HFFc6 (cell line): ENCODE measurements around the gene FOXK1. TPM values are rescaled to one million over a fixed set of nuclear protein-coding genes. Genes with fewer than 3 reads are reported as not detected.
"Not testable (repeated sequence)": the region's sequence is repeated elsewhere in the genome, so short reads cannot be mapped to it uniquely, and the experiment has no call there.

ENCODE experiments used
- DNase-seq: peaks from one replicate; pipeline ENCODE4 v3.0.0-alpha.2; 2018
- H3K27ac Mint-ChIP-seq: 2 replicates; pipeline ENCODE4 v1.8.0; 2020; ENCODE audit warnings: mild to moderate bottlenecking, mixed read lengths
- H3K27me3 Mint-ChIP-seq: 2 replicates; pipeline ENCODE4 v1.8.0; 2021; ENCODE audit warnings: mild to moderate bottlenecking, moderate library complexity, mixed read lengths; ENCODE audit not compliant: insufficient read depth
- H3K36me3 Mint-ChIP-seq: 2 replicates; pipeline ENCODE4 v1.8.0; 2021; ENCODE audit warnings: low read depth, mixed read lengths
- H3K4me1 Mint-ChIP-seq: 2 replicates; pipeline ENCODE4 v1.8.0; 2020; ENCODE audit warnings: low read depth, mixed read lengths
- H3K4me3 Mint-ChIP-seq: 2 replicates; pipeline ENCODE4 v1.8.0; 2020; ENCODE audit warnings: mild to moderate bottlenecking, moderate library complexity, mixed read lengths
- H3K9me3 Mint-ChIP-seq: 2 replicates; pipeline ENCODE4 v1.8.0; 2020; ENCODE audit warnings: mild to moderate bottlenecking, mixed read lengths
- total RNA-seq, 6 experiments: library from RNA; stranded (reverse); fragmentation: NEBNext Ultra II Directional; extraction: Animal tissue kit (Norgen Biotek cat#: 25700); gene quantifications; 2 replicates in 1 of 6; 3 replicates in 5 of 6; pipeline ENCODE4 v1.2.3, GENCODE V29; 2021
- TF ChIP-seq, protein P1 (sequence below): fragments of 200-600 bp; sonication (generic); IDR thresholded peaks from 2 replicates; pipeline ENCODE4 v1.5.0; 2021; ENCODE audit warnings: antibody characterized with exemption, mild to moderate bottlenecking

Gene FOXK1
- total RNA-seq, 6 experiments from 2014 or later, result 33.8 to 39.4 (median 36.2) TPM

DNA sequence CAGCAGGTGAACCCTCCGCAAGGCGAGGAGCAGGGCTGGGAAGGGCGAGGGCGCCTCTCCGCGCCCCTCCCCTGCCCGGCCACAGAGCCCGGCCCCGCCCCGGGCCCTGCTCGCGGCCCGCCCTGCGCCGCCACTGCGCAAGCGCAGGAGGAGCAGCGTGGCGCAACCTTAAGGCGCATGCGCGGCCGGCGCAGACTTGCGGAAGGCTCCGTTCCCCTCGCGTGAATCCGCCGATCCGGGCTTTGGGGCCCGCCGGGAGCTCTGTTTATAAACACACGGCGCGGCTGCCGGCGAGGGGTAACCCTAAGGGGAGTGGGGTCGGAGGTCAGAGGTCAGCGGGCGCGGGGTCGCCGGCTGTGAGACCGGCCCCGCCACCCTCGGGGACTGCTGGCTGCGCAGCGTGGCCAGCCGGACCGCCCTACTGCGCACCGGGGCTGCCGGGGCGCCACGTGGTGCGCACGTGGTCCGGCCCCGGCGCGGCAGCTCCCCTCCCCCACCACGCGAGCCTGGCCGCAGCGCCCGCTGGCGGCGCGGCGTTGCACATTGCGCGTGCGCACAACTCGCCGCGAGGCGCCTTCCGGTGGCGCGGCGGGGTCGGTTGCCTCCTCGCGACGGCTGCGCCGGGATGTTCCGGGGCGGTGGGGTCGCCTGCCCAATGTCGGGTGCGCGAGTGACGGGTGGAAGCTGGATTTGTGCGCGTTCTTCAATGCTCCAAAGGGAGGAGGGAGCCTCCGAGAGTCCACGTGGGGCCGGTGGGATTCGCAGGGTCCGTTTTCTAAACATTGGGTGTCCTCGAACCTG, 40.2 kb upstream of the FOXK1 start:
- H3K9me3 Mint-ChIP-seq, result no peaks in the 10 kb centered on the region
- DNase-seq, result peak; percentile 79
- TF ChIP-seq, protein P1, sequence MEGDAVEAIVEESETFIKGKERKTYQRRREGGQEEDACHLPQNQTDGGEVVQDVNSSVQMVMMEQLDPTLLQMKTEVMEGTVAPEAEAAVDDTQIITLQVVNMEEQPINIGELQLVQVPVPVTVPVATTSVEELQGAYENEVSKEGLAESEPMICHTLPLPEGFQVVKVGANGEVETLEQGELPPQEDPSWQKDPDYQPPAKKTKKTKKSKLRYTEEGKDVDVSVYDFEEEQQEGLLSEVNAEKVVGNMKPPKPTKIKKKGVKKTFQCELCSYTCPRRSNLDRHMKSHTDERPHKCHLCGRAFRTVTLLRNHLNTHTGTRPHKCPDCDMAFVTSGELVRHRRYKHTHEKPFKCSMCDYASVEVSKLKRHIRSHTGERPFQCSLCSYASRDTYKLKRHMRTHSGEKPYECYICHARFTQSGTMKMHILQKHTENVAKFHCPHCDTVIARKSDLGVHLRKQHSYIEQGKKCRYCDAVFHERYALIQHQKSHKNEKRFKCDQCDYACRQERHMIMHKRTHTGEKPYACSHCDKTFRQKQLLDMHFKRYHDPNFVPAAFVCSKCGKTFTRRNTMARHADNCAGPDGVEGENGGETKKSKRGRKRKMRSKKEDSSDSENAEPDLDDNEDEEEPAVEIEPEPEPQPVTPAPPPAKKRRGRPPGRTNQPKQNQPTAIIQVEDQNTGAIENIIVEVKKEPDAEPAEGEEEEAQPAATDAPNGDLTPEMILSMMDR, result peak; percentile 69
- peaks cover 7% of the 10 kb centered on the region; the same call in 1 of the 2 replicates for H3K27me3 Mint-ChIP-seq
- peak overlapping the region; percentile 87 for H3K27ac Mint-ChIP-seq
- peaks cover 7% of the 10 kb centered on the region for H3K4me1 Mint-ChIP-seq
- H3K36me3 Mint-ChIP-seq, result no peaks in the 10 kb centered on the region
- H3K4me3 Mint-ChIP-seq, result peak overlapping the region; percentile 91

DNA sequence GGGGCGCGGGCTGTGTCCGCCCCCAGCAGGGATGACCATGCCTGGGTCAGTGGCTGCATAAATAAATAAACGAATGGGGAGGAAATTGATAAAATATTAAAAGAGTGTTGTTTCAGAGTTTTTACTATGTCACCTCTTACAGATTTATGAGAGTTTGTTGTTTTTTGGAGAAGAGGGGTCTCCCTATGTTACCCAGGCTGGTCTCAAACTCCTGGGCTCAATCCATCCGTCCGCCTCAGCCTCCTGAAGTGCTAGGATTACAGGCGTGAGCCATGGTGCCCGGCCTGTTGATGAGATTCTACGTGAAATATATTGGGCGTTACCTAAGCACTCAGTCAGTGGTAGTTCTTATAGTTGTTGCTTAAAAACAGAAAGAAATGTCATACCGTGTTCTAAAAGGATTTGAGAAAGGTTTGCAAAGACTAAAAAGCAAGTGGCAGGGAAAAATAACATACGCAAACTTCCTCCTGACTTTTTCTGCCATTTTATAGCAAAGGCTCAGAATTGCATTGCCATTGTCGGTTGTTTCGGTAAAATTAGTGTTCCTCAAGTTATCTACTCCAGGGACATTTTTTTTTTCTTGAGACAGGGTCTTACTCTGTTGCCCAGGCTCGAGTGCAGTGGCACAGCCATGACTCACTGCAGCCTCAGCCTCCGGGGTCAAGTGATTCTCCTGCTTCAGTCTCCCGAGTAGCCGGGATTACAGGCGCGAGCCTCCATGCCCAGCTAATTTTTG, 39.5 kb upstream of the FOXK1 start:
- Mint-ChIP-seq H3K36me3 (no peaks in the 10 kb centered on the region), H3K4me3 (peak overlapping the region; percentile 91), H3K9me3 (no peaks in the 10 kb centered on the region), H3K4me1 (peaks cover 7% of the 10 kb centered on the region), H3K27me3 (peaks cover 7% of the 10 kb centered on the region; the same call in 1 of the 2 replicates), H3K27ac (peak overlapping the region; percentile 87)
- no peak for DNase-seq
- TF ChIP-seq, protein P1, result no peak

DNA sequence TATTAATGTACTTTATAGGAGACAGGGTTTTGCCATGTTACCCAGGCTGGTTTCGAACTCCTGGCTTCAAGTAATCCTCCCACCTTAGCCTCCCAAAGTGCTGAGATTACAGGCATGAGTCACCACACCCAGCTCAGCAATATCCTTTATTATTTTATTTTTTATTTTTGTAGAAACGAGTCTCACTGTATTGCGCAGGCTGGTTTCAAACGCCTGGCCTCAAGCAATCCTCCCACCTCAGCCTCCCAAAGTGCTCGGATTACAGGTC, 39.0 kb upstream of the FOXK1 start:
- H3K4me1 Mint-ChIP-seq, H3K36me3 Mint-ChIP-seq, H3K4me3 Mint-ChIP-seq, DNase-seq, H3K27ac Mint-ChIP-seq, H3K27me3 Mint-ChIP-seq, H3K9me3 Mint-ChIP-seq: not testable (repeated sequence)

GRCh38 chr7:4645246-4645645, 36.8 kb upstream of the FOXK1 start:
- Mint-ChIP-seq H3K27ac (no peak overlapping the region), H3K36me3 (no peaks in the 10 kb centered on the region), H3K4me3 (no peak overlapping the region), H3K27me3 (peaks cover 5% of the 10 kb centered on the region; the same call in 1 of the 2 replicates), H3K4me1 (peaks cover 7% of the 10 kb centered on the region), H3K9me3 (no peaks in the 10 kb centered on the region)
- DNase-seq, result no peak
- TF ChIP-seq, protein P1, result no peak

- peaks cover 5% of the 10 kb centered on the region; the same call in 1 of the 2 replicates for H3K4me1 Mint-ChIP-seq
- TF ChIP-seq, protein P1, result no peak
- H3K27ac Mint-ChIP-seq, result no peak overlapping the region
- no peak overlapping the region for H3K4me3 Mint-ChIP-seq
- DNase-seq, result no peak
- H3K27me3 Mint-ChIP-seq, result peaks cover 1% of the 10 kb centered on the region; the same call in 1 of the 2 replicates
- H3K9me3 Mint-ChIP-seq, result no peaks in the 10 kb centered on the region
- no peaks in the 10 kb centered on the region for H3K36me3 Mint-ChIP-seq
Measured at GRCh38 chr7:4648111-4648510, 34.0 kb upstream of the FOXK1 start.
